ENCODE measurements around the gene LRP11. TPM values are rescaled to one million over a fixed set of nuclear protein-coding genes. Genes with fewer than 3 reads are reported as not detected.
A peak's percentile ranks its signal among the peaks of the same experiment; 100 is the strongest.
"Not testable (repeated sequence)": the region's sequence is repeated elsewhere in the genome, so short reads cannot be mapped to it uniquely, and the experiment has no call there.

The LRP11 gene
- total RNA-seq, 2 experiments from 2014 or later: 5.1 TPM

DNA sequence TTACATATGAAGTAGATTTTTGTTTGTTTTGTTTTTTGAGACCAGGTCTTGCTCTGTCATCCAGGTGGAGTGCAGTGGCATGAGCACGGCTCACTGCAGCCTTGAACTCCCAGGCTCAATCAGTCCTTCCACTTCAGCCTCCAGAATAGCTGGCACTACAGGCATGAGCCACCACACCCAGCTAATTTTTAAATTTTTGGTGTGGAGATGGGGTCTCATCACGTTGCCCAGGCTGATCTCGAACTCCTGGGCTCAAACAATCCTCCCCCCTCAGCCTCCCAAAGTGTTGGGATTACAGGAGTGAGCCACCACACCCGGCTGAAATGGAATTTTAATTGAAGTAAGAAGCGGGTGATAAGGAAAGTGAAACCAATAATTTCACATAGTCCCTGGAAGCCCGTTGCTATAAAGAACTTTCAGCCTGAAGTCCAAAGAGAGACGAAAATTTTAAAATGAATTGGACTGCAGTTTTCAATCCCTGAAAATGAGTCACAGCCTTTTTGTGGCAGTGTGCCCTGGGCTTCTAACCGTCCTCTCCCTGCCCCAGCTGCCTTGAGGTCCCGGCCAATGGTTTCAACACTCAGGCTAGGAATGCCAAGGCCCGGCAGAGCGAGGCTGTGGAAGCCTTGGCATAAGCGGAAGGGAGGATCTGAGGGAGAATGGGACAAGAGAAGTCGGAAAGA, 33.0 kb upstream of the LRP11 start:
- ATAC-seq: no peak
- Mint-ChIP-seq H3K9me3 (ENCODE audit: low read depth) (no peaks in the 10 kb centered on the region), H3K4me1 (peaks cover 15% of the 10 kb centered on the region), H3K36me3 (ENCODE audit: low read depth) (no peaks in the 10 kb centered on the region), H3K27me3 (peaks cover 9% of the 10 kb centered on the region), H3K4me3 (no peak overlapping the region), H3K27ac (no peak overlapping the region)
- ChIA-PET CTCF (interaction anchor here (0.9 kb wide), 1 partner anchor 31 kb away, joined by 3 read pairs; no protein-coding TSS in a partner anchor), POLR2A (no interaction called here)
- intact Hi-C loops (cut with DNase I, micrococcal nuclease): no loop called here
- DNase-seq: no peak

DNA sequence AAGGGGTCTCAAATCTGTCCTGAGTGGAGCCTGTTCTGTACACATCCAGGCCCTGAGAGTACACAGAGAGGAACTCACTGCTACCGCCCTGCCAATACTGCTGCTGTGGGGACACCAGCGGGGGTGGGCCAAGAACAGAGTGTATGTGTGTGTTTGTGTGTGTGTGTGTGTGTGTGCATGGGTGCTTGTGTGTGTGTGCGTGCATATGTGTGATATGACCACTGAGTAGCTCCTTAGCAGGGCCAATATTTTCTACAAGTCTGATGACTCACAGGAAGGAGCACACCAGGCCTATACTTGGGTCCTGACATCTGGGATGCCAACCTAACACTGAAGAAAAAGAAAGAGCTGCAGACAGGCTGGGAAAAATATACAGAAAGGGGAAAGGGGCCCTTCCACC, 32.3 kb upstream of the LRP11 start:
- H3K4me3 Mint-ChIP-seq: no peak overlapping the region
- H3K9me3 Mint-ChIP-seq (ENCODE audit: low read depth): no peaks in the 10 kb centered on the region
- intact Hi-C loops (cut with DNase I, micrococcal nuclease): no loop called here
- ChIA-PET POLR2A (no interaction called here), CTCF (interaction anchor here (0.7 to 0.9 kb wide), 2 partner anchors 30 to 111 kb away, joined by 3 read pairs; no protein-coding TSS in a partner anchor)
- peaks cover 7% of the 10 kb centered on the region for H3K27me3 Mint-ChIP-seq
- no peak for DNase-seq
- peaks cover 15% of the 10 kb centered on the region for H3K4me1 Mint-ChIP-seq
- no peak overlapping the region for H3K27ac Mint-ChIP-seq
- ATAC-seq: peak; percentile 57
- H3K36me3 Mint-ChIP-seq (ENCODE audit: low read depth): no peaks in the 10 kb centered on the region

DNA sequence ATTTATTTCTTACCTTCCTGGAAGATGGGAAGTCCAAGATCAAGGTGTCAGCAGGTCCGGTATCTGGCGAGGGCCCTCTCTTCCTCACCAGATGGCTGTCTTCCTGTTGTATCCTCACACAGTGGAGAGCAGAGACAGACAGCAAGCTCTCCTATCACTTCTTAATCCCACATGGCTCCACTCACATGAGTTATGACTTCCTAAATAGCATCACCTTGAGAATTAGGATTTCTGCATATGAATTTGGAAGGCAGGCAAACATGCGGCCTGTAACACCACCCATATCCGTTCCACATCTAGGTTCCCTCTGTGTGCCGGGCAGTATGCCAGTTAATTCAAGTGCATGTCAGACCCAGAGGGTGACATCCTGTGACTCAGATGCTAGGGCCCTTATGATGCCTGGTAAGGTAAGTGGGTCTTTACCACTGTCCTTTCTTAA, 31.7 kb upstream of the LRP11 start:
- Mint-ChIP-seq H3K36me3 (ENCODE audit: low read depth) (no peaks in the 10 kb centered on the region), H3K9me3 (ENCODE audit: low read depth) (no peaks in the 10 kb centered on the region), H3K4me1 (peaks cover 15% of the 10 kb centered on the region), H3K27me3 (peaks cover 6% of the 10 kb centered on the region), H3K4me3 (no peak overlapping the region), H3K27ac (peak overlapping the region; percentile 23)
- peak; percentile 98 for ATAC-seq
- intact Hi-C loops (cut with DNase I, micrococcal nuclease): no loop called here
- ChIA-PET POLR2A (no interaction called here), CTCF (no interaction called here)
- DNase-seq: peak; percentile 67

DNA sequence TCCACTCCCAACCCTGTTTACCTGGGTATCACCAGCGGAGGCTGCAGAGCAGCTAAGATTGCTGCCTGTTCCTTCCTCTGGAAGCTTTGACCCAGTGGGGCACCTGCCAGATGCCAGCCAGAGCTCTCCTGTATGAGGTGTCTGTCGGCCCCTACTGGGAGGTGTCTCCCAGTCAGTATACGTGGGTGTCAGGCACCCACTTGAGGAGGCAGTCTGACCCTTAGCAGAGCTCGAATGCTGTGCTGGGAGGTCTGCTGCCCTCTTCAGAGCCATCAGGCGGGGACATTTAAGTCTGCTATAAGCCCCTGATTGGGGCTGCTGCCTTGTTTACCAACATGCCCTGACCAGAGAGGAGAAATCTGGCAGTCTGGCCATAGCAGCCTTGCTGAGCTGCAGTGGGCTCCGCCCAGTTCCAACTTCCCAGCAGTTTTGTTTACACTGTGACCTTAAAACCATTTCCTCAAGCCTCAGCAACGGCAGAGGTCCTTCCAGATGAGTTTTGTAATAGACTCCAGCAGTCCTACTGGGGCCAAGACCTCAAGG, 31.0 kb upstream of the LRP11 start:
- intact Hi-C loops (cut with DNase I, micrococcal nuclease): no loop called here
- ATAC-seq: no peak
- ChIA-PET CTCF (interaction anchor here (0.6 kb wide), 1 partner anchor 645 kb away, joined by 3 read pairs; no protein-coding TSS in a partner anchor), POLR2A (no interaction called here)
- H3K27ac Mint-ChIP-seq: no peak overlapping the region
- H3K9me3 Mint-ChIP-seq (ENCODE audit: low read depth): no peaks in the 10 kb centered on the region
- DNase-seq: no peak
- H3K36me3 Mint-ChIP-seq (ENCODE audit: low read depth): no peaks in the 10 kb centered on the region
- peaks cover 6% of the 10 kb centered on the region for H3K27me3 Mint-ChIP-seq
- peaks cover 15% of the 10 kb centered on the region for H3K4me1 Mint-ChIP-seq
- H3K4me3 Mint-ChIP-seq: no peak overlapping the region

DNA sequence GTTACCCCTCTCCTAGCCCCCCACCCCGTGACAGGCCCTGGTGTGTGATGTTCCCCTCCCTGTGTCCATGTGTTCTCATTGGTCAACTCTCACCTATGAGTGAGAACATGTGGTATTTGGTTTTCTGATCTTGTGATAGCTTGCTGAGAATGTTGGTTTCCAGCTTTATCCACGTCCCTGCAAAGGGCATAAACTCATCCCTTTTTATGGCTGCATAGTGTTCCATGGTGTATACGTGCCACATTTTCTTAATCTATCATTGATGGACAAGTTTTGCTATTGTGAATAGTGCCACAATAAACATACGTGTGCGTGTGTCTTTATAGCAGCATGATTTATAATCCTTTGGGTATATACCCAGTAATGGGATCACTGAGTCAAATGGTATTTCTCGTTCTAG, 27.7 kb upstream of the LRP11 start:
- CTCF ChIA-PET; H3K9me3 Mint-ChIP-seq (ENCODE audit: low read depth); DNase-seq; H3K4me3 Mint-ChIP-seq; H3K36me3 Mint-ChIP-seq (ENCODE audit: low read depth); POLR2A ChIA-PET; H3K27ac Mint-ChIP-seq; intact Hi-C loops (cut with DNase I, micrococcal nuclease); ATAC-seq; H3K27me3 Mint-ChIP-seq: not testable (repeated sequence)
- H3K4me1 Mint-ChIP-seq: peaks cover 13% of the 10 kb centered on the region

DNA sequence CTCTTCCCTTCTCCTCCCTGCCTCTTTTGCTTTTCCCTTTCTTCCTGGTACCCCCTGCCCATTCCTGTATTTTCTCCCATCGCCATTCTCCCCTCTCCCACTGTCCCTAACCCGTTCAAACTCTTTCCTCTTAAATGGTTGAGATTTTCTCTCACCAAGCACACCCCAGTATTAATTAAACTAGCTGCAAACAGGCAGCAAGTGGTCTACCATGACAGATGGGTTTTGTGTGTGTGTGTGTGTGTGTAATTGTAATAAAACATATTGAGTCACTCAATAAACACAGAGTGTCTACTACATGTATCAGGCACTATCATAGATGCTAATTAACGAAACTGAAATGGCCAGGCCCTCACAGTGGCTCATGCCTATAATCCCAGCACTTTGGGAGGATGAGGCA, 27.1 kb upstream of the LRP11 start:
- ChIA-PET CTCF (interaction anchor here (0.6 kb wide), 1 partner anchor 911 kb away, joined by 3 read pairs; no protein-coding TSS in a partner anchor), POLR2A (no interaction called here)
- H3K9me3 Mint-ChIP-seq (ENCODE audit: low read depth): no peaks in the 10 kb centered on the region
- ATAC-seq: no peak
- no peak for DNase-seq
- H3K36me3 Mint-ChIP-seq (ENCODE audit: low read depth): no peaks in the 10 kb centered on the region
- no peak overlapping the region for H3K27ac Mint-ChIP-seq
- peaks cover 7% of the 10 kb centered on the region for H3K4me1 Mint-ChIP-seq
- no peak overlapping the region for H3K4me3 Mint-ChIP-seq
- peaks cover 6% of the 10 kb centered on the region for H3K27me3 Mint-ChIP-seq
- intact Hi-C loops (cut with DNase I, micrococcal nuclease): no loop called here

DNA sequence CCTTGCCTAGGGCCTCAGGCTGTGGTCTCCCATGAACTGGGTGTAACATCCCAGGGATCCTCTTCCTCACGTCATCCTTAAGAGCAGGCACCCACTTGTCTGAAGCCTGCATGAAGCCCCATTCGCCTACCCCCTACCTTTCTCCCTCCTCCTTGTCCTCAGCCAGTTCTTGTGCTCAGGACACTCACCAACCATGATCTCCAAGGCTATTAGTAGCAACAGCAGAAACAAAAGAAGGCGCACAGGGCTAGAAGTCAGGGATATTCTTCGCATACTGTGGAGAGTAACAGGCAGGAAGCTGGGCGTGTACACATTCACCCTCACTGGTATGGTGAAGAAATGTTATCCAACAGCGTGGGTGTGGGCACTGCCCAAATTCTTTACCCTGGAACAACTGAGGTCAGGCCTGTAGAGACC, 26.5 kb upstream of the LRP11 start:
- intact Hi-C loops (cut with DNase I, micrococcal nuclease): no loop called here

DNA sequence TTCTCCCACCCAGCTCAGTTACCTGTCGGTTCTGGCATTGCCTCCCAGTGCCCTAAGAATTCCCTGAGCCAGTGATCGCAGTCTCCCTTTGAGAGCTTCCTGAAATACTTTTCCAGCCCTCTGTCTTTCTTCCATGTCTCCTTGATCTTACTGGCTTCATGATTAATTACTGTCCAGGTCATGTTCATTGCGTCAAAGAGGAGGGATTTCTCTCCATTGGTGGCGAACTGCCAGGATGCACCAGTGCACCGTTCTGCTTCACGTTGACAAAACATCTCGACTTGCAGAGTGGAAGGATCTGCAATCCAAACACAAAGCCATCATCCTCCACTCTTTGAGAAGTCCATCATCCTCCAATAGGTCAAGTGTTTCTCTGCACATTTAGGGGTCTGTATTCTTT, 25.2 kb upstream of the LRP11 start:
- DNase-seq (no peak), ATAC-seq (no peak)
- Mint-ChIP-seq H3K4me1 (no peaks in the 10 kb centered on the region), H3K27me3 (peaks cover 4% of the 10 kb centered on the region), H3K9me3 (ENCODE audit: low read depth) (no peaks in the 10 kb centered on the region), H3K27ac (no peak overlapping the region), H3K4me3 (no peak overlapping the region), H3K36me3 (ENCODE audit: low read depth) (no peaks in the 10 kb centered on the region)
- CTCF ChIA-PET: no interaction called here
- intact Hi-C loops (cut with DNase I, micrococcal nuclease): no loop called here
- POLR2A ChIA-PET: no interaction called here

More for the DNA sequence above, 26.5 kb upstream of the LRP11 start:
- H3K27ac Mint-ChIP-seq: no peak overlapping the region
- ATAC-seq: no peak
- peaks cover 6% of the 10 kb centered on the region for H3K27me3 Mint-ChIP-seq
- CTCF ChIA-PET: interaction anchor here (0.6 to 0.7 kb wide), 2 partner anchors 201 to 910 kb away, joined by 3 read pairs; no protein-coding TSS in a partner anchor
- POLR2A ChIA-PET: no interaction called here
- DNase-seq: no peak
- no peaks in the 10 kb centered on the region for H3K36me3 Mint-ChIP-seq (ENCODE audit: low read depth)
- H3K4me1 Mint-ChIP-seq: peaks cover under 1% of the 10 kb centered on the region
- H3K4me3 Mint-ChIP-seq: no peak overlapping the region
- H3K9me3 Mint-ChIP-seq (ENCODE audit: low read depth): no peaks in the 10 kb centered on the region

DNA sequence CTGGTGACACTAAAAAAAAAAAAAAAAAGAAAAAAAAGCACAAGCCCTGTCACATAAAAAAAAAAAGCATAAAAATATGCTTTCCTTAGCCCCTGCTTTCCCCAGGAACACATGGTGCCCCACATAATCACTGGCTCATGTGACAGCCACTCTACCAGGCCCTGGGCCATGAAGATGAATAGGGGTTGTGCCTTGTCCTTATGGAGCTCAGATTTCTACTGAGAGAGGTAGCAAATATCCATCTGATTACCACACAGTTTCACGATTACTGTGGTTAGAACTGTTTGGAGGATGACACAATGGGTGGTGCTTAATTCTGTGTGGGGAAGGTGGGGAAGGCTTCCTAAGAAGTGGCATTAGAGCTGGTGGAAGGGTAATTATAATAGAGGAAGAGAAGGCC, 24.5 kb upstream of the LRP11 start:
- no peak overlapping the region for H3K4me3 Mint-ChIP-seq
- H3K9me3 Mint-ChIP-seq (ENCODE audit: low read depth): no peaks in the 10 kb centered on the region
- peaks cover 2% of the 10 kb centered on the region for H3K27me3 Mint-ChIP-seq
- H3K36me3 Mint-ChIP-seq (ENCODE audit: low read depth): no peaks in the 10 kb centered on the region
- no peak for ATAC-seq
- H3K27ac Mint-ChIP-seq: no peak overlapping the region
- H3K4me1 Mint-ChIP-seq: no peaks in the 10 kb centered on the region
- CTCF ChIA-PET: no interaction called here
- DNase-seq: no peak
- intact Hi-C loops (cut with DNase I, micrococcal nuclease): no loop called here
- POLR2A ChIA-PET: no interaction called here

DNA sequence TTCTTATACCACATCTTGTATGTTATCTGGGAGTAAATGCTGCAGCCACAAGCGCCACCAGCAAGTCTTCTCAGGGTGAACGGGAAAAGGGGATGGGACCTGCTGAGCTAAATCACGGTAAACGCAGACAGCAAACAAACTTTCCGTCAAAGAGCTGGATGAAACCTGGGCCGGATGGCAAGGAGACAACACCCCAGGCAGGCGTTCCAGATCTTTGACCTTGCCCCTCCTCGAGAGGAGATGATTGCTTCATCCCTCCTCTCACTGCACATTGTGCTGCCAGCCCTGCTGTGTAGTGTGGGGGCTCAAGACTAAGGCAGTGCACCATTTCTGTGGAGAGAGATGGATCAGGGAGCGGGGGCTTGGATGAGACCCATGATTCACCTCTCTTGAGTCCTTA, 23.9 kb upstream of the LRP11 start:
- ChIA-PET POLR2A (no interaction called here), CTCF (no interaction called here)
- Mint-ChIP-seq H3K9me3 (ENCODE audit: low read depth) (no peaks in the 10 kb centered on the region), H3K27ac (no peak overlapping the region), H3K4me3 (no peak overlapping the region), H3K4me1 (no peaks in the 10 kb centered on the region), H3K36me3 (ENCODE audit: low read depth) (no peaks in the 10 kb centered on the region), H3K27me3 (peaks cover 2% of the 10 kb centered on the region)
- DNase-seq (no peak), ATAC-seq (no peak)
- intact Hi-C loops (cut with DNase I, micrococcal nuclease): no loop called here

DNA sequence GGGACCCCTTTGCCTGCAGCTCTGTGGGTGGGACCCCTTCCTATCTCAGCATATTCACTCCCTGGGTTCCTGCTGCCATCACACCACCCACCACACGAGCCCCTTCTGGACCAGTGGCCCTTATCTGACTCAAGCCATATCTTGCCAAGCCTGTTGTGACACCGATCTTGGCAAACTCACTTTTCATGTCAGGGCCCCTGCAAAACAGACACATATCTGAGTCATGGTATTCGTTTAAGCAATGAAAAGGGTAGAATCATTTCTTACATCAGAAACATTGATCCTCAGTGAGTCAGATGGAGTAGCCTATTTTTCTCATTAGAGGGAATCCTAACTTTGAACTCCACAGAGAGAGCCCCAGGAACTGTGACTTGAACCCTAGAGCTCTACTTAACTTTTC, 23.2 kb upstream of the LRP11 start:
- peaks cover 2% of the 10 kb centered on the region for H3K27me3 Mint-ChIP-seq
- no peak overlapping the region for H3K27ac Mint-ChIP-seq
- no peaks in the 10 kb centered on the region for H3K4me1 Mint-ChIP-seq
- ChIA-PET CTCF (no interaction called here), POLR2A (interaction anchor here (0.7 kb wide), 1 partner anchor 27 kb away, joined by 3 read pairs; no protein-coding TSS in a partner anchor)
- no peak overlapping the region for H3K4me3 Mint-ChIP-seq
- H3K36me3 Mint-ChIP-seq (ENCODE audit: low read depth): no peaks in the 10 kb centered on the region
- intact Hi-C loops (cut with DNase I, micrococcal nuclease): no loop called here
- DNase-seq (no peak), ATAC-seq (peak; percentile 26)
- H3K9me3 Mint-ChIP-seq (ENCODE audit: low read depth): no peaks in the 10 kb centered on the region

DNA sequence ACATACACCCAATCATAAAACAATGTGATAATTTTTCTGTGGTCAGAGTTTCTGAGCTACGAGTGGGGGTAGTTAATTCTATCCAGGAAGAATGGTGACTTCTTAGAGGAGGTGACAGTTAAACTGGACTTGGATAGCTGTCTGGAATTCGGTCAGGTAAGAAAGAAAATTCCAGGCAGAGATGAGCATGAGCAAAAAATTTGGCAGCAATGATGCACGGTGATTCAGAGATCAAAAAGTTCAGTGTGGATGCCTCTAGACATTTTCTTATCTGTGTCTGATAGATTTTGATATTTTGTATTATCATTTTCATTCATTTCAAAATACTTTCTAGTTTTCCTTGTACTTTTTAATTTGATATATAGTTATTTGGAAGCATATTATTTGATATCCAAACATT, 21.7 kb upstream of the LRP11 start:
- Mint-ChIP-seq H3K4me3 (no peak overlapping the region), H3K27me3 (peaks cover 5% of the 10 kb centered on the region), H3K27ac (no peak overlapping the region), H3K36me3 (ENCODE audit: low read depth) (no peaks in the 10 kb centered on the region), H3K4me1 (no peaks in the 10 kb centered on the region), H3K9me3 (ENCODE audit: low read depth) (no peaks in the 10 kb centered on the region)
- no peak for DNase-seq
- intact Hi-C loops (cut with DNase I, micrococcal nuclease): no loop called here
- ATAC-seq: no peak
- POLR2A ChIA-PET: interaction anchor here (0.6 to 1.0 kb wide), 2 partner anchors 20 to 748 kb away, joined by 3 to 4 read pairs; no protein-coding TSS in a partner anchor
- CTCF ChIA-PET: interaction anchor here (0.8 to 1.4 kb wide), 2 partner anchors 12 to 51 kb away, joined by 3 to 4 read pairs; no protein-coding TSS in a partner anchor
